H54 (cell line): ENCODE measurements around the gene UBR1.
"Not testable (repeated sequence)": the region's sequence is repeated elsewhere in the genome, so short reads cannot be mapped to it uniquely, and the experiment has no call there.

Source experiments
- DNase-seq: peaks from one replicate; pipeline ENCODE4 v3.0.0; 2011; ENCODE audit warnings: low spot score, mixed read lengths; ENCODE audit not compliant: insufficient read length
- FAIRE-seq: peaks from 3 replicates; lab custom pipeline; 2011; peaks lifted over from hg19 to GRCh38; lab: Jason Lieb, UNC
- POLR2A ChIP-seq: IDR thresholded peaks from 2 replicates; pipeline ENCODE4 v1.6.1; 2011; ENCODE audit warnings: low read depth, mild to moderate bottlenecking, low read length

UBR1 gene

GRCh38 chr15:42996871-42997270 lies 109.0 kb downstream of the UBR1 start:
- FAIRE-seq = no peak
- no peak for DNase-seq
- no peak for TF ChIP-seq POLR2A

DNA sequence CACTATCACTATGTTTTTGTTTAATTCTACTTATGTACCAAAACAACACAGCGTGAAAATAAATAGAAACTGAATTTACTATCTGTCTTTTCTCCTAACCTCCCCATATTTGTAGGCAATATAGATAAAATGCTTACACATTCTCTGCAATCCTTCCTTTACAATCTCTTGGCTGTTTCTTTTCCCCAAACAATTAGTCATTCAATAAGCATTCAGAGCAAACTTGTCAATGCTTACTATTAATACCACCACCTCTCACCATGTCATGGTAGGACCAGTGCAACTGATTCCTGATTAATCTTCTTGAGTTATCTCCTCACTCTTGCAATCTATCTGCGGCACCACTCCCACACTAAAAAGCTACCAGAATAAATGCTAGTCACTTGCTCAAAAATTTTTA lies 111.3 kb downstream of the UBR1 start:
- DNase-seq (peak; percentile 12), FAIRE-seq (peak; percentile 67)
- TF ChIP-seq POLR2A = no peak

GRCh38 chr15:42992626-42993025 lies 113.2 kb downstream of the UBR1 start:
- FAIRE-seq (no peak), DNase-seq (no peak)
- no peak for TF ChIP-seq POLR2A

GRCh38 chr15:42986693-42987342 lies 119.0 kb downstream of the UBR1 start:
- FAIRE-seq = no peak
- no peak for DNase-seq
- no peak for TF ChIP-seq POLR2A

- no peak for DNase-seq
- FAIRE-seq = no peak
- TF ChIP-seq POLR2A = no peak
Observed at GRCh38 chr15:42984493-42985034, 121.3 kb downstream of the UBR1 start.

DNA sequence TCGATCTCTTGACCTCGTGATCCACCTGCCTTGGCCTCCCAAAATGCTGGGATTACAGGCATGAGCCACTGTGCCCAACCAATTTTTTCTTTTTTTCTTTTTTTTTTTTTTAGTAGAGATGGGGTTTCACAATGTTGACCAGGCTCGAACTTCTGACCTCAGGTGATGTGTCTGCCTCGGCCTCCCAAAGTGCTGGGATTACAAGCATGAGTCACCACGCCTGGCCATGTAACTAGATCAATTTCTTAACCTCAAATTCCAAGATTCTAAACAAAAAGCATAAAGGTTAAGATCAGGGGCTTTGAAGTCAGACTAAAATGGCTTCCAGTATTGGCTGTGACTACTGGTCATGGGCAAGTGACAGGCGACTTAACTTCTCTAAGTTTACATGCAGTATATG lies 126.7 kb downstream of the UBR1 start:
- FAIRE-seq = peak; percentile 36
- not testable (repeated sequence) for DNase-seq

- FAIRE-seq = no peak
- no peak for TF ChIP-seq POLR2A
- DNase-seq = no peak
Observed at GRCh38 chr15:42974202-42974862, 131.5 kb downstream of the UBR1 start.

GRCh38 chr15:42973114-42973513 lies 132.7 kb downstream of the UBR1 start:
- no peak for FAIRE-seq
- DNase-seq = no peak

GRCh38 chr15:42971830-42972229 lies 134.0 kb downstream of the UBR1 start:
- no peak for TF ChIP-seq POLR2A
- no peak for FAIRE-seq
- no peak for DNase-seq

More at GRCh38 chr15:42973114-42973513, 132.7 kb downstream of the UBR1 start:
- TF ChIP-seq POLR2A = no peak

- no peak for DNase-seq
- no peak for TF ChIP-seq POLR2A
- FAIRE-seq = no peak
Observed at GRCh38 chr15:42964476-42964875, 141.4 kb downstream of the UBR1 start.

DNA sequence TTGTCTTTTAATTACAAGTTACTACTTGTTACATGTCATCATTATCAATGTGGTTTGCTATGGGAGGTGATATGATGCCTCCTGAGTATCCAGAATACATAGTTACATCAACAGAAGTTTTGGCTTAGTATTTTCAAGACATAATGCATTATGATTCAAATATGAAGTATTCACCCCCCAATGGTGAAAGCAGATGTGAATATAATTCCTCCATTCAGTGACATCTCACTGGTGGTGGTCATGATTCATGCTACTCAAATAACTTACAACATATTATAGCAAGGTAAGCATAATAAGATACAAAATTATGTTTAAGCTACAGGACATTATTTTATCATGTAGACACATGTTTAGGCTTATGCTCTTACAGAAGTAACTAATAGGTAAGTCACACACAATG lies 150.3 kb downstream of the UBR1 start:
- TF ChIP-seq POLR2A = no peak
- FAIRE-seq (peak; percentile 95), DNase-seq (peak; percentile 25)

DNA sequence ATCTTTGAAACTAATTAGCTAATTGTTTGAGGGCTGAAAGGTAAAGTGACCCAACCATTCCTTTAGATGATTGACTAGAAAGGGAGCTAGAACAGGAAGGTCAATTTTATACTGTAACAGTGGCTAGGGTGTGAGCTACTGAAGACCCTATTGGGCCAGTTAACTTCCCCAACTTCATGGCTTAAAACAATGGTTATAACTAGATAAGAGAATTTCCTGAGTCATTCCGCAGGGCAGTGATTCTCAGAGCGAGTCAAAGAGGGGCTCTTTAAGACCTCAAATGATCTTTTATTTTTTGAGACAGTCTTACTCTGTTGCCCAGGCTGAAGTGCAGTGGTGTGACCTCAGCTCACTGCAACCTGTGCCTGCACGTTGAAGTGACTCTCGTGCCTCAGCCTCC lies 151.5 kb downstream of the UBR1 start:
- no peak for TF ChIP-seq POLR2A
- FAIRE-seq (no peak), DNase-seq (no peak)

GRCh38 chr15:42948898-42949297 lies 156.9 kb downstream of the UBR1 start:
- FAIRE-seq = not testable (repeated sequence)

GRCh38 chr15:42940527-42940926 lies 165.3 kb downstream of the UBR1 start:
- no peak for DNase-seq
- no peak for TF ChIP-seq POLR2A
- no peak for FAIRE-seq

More at GRCh38 chr15:42948898-42949297, 156.9 kb downstream of the UBR1 start:
- not testable (repeated sequence) for DNase-seq

DNA sequence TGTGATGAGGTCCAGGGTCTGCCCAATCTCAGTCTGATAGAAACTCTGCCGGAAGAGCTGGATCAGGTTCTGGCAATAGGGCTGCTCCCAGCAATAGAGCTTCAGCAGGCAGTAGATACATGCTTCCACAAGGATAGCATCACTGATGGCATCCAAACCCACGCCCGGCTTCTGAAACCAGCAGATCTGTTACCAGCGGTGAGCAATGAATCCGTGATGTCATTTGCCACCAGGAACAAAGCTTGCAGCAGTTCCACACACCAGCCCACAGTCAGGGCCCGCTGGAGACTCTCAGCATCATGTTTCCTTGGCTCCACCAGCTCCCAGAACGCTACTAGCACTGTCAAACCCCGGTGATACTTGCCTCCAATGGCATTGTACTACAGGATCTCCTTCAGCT lies 166.0 kb downstream of the UBR1 start:
- DNase-seq (no peak), FAIRE-seq (no peak)
- TF ChIP-seq POLR2A = no peak

GRCh38 chr15:42937143-42937542 lies 168.7 kb downstream of the UBR1 start:
- DNase-seq (no peak), FAIRE-seq (no peak)
- no peak for TF ChIP-seq POLR2A
